Measurements from ENCODE around the gene ADAMTS8. TPM values are rescaled to one million over a fixed set of nuclear protein-coding genes. Genes with fewer than 3 reads are reported as not detected.

ADAMTS8 gene
- total and polyA plus RNA-seq, 10 of the 15 experiments (the other 5 are each of a cell fraction or from before 2014, with no cell fraction given): not detected

GRCh38 chr11:130405428-130405827 lies 23.0 kb downstream of the ADAMTS8 start:
- ChIA-PET SMC1A (ENCODE audit: uncharacterized antibody, unreplicated experiment) (no interaction called here), CTCF (no interaction called here)
- in situ Hi-C loops (cut with MboI): no loop called here

More at GRCh38 chr11:130405428-130405827, 23.0 kb downstream of the ADAMTS8 start:
- RAD21 ChIA-PET (ENCODE audit: unreplicated experiment): no interaction called here
- Histone ChIP-seq H3K9ac (ENCODE audit: control insufficient read depth, insufficient read depth, low read length) (no peak overlapping the region), H3K36me3 (ENCODE audit: control insufficient read depth in 2 of 2, insufficient read depth in 2 of 2, low read length in 1 of 2) (no peaks in the 10 kb centered on the region), H3K27ac (ENCODE audit: control insufficient read depth, insufficient read depth) (no peak overlapping the region), H3K4me3 (no peak overlapping the region), H3K9me3 (replicated peaks; ENCODE audit: control insufficient read depth, insufficient read depth, low read length) (no peaks in the 10 kb centered on the region), H3K4me2 (ENCODE audit: control insufficient read depth, insufficient read depth) (no peak overlapping the region), H3K4me1 (ENCODE audit: control insufficient read depth, insufficient read depth, low read length) (no peaks in the 10 kb centered on the region), H3K27me3 (replicated peaks in 1 of 2; ENCODE audit: control insufficient read depth in 2 of 2, insufficient read depth in 2 of 2, low read length in 1 of 2) (peaks cover 0 to 1% of the 10 kb centered on the region in 2 experiments; a peak in 2 of 4 replicates), H4K20me1 (ENCODE audit: control insufficient read depth, insufficient read depth) (no peaks in the 10 kb centered on the region), H2AFZ (ENCODE audit: control insufficient read depth, low read depth, low read length) (no peak overlapping the region), H3K79me2 (ENCODE audit: control insufficient read depth, insufficient read depth, low read length) (no peaks in the 10 kb centered on the region)
- DNase-seq (ENCODE audit: low read depth, low spot score) (no peak), FAIRE-seq (no peak), ATAC-seq (no peak)
- intact Hi-C loops (cut with micrococcal nuclease; ENCODE audit: unreplicated experiment): no loop called here
- TF ChIP-seq SREBF1 (IDR thresholded peaks at IDR 0.05; ENCODE audit: low read length) (no peak), IKZF2 (IDR thresholded peaks at IDR 0.05) (no peak), RUNX3 (IDR thresholded peaks at IDR 0.05; ENCODE audit: low read length) (no peak), SRF (IDR thresholded peaks at IDR 0.05; ENCODE audit: low read depth in 2 of 2, low read length in 2 of 2) (no peak), POLR2AphosphoS2 (IDR thresholded peaks at IDR 0.05; ENCODE audit: low read depth, low read length) (no peak), IRF5 (IDR thresholded peaks at IDR 0.05; ENCODE audit: borderline replicate concordance) (no peak), KDM1A (IDR thresholded peaks at IDR 0.05; ENCODE audit: borderline replicate concordance) (no peak), ASH2L (IDR thresholded peaks at IDR 0.05; ENCODE audit: borderline replicate concordance, low read depth) (no peak), EZH2 (IDR thresholded peaks at IDR 0.05; ENCODE audit: borderline replicate concordance, control insufficient read depth, low read depth, low read length) (no peak), PBX3 (IDR thresholded peaks at IDR 0.05; ENCODE audit: insufficient replicate concordance, low read depth, low read length) (no peak), E2F8 (IDR thresholded peaks at IDR 0.05; ENCODE audit: low read depth, partially characterized antibody) (no peak), POLR2A (IDR thresholded peaks at IDR 0.05; ENCODE audit: low read depth, low read length) (no peak), ZNF207 (IDR thresholded peaks at IDR 0.05; ENCODE audit: borderline replicate concordance) (no peak), LARP7 (IDR thresholded peaks at IDR 0.05) (no peak), HCFC1 (IDR thresholded peaks at IDR 0.05; ENCODE audit: low read length) (no peak), STAT3 (IDR thresholded peaks at IDR 0.05; ENCODE audit: low read depth, low read length) (no peak), ZNF24 (IDR thresholded peaks at IDR 0.05) (no peak), PML (IDR thresholded peaks at IDR 0.05; ENCODE audit: low read length) (no peak)
- POLR2A ChIA-PET: no interaction called here
- WGBS (ENCODE audit: insufficient coverage, insufficient replicate concordance, low lambda C conversion rate, missing lambda C conversion rate): 12% methylated on average over 11 of the region's 11 CpGs
- BruUV-seq (replicated peaks): no TSS peak
